Endothelial cell of umbilical vein (primary cell): ENCODE measurements around the gene MKLN1.

Source experiments
- CTCF ChIP-seq, 2 donors: IDR thresholded peaks; 1 replicate in 1 of 2; 2 replicates in 1 of 2; pipeline ENCODE4 v1.5.1; 2011; ENCODE audit warnings: low read length in 2 of 2, mild to moderate bottlenecking in 2 of 2, moderate library complexity in 2 of 2, control low read depth in 1 of 2, inconsistent platforms in 1 of 2, low read depth in 1 of 2; ENCODE audit not compliant: insufficient read depth in 1 of 2; ENCODE audit errors: extremely low read depth in 1 of 2
- EZH2 ChIP-seq: IDR thresholded peaks from 2 replicates; pipeline ENCODE4 v1.6.1; 2012; ENCODE audit warnings: borderline replicate concordance, low read depth, mild to moderate bottlenecking, moderate library complexity, low read length, inconsistent platforms; ENCODE audit not compliant: severe bottlenecking
- JUN ChIP-seq: IDR thresholded peaks from 2 replicates; pipeline ENCODE4 v1.6.1; 2011; ENCODE audit warnings: borderline replicate concordance, low read depth; ENCODE audit not compliant: insufficient read length, insufficient read depth
- MAX ChIP-seq: IDR thresholded peaks from 2 replicates; pipeline ENCODE4 v1.6.1; 2011; ENCODE audit not compliant: insufficient read depth, insufficient read length
- POLR2A ChIP-seq: IDR thresholded peaks from 2 replicates; pipeline ENCODE4 v1.6.1; 2012; ENCODE audit warnings: low read depth, mild to moderate bottlenecking, control low read depth, low read length
- POLR2AphosphoS5 ChIP-seq: IDR thresholded peaks from 2 replicates; pipeline ENCODE4 v1.6.1; 2012; ENCODE audit warnings: low read depth, mild to moderate bottlenecking, control low read depth, low read length, moderate library complexity; ENCODE audit not compliant: insufficient read depth

- no peak for TF ChIP-seq POLR2AphosphoS5
- no peak for TF ChIP-seq CTCF (IDR thresholded peaks at IDR 0.05; ENCODE audit: extremely low read depth in 1 of 2, insufficient read depth in 1 of 2, low read depth in 1 of 2, low read length in 2 of 2)
- TF ChIP-seq POLR2A: no peak
- TF ChIP-seq MAX: no peak
- TF ChIP-seq EZH2: no peak
- TF ChIP-seq JUN: no peak
These were observed 166.5 kb downstream of the MKLN1 start for GRCh38 chr7:131494182-131494581.
